Endothelial cell of umbilical vein (primary cell): ENCODE results near the gene RNLS. TPM values are rescaled to one million over a fixed set of nuclear protein-coding genes. Genes with fewer than 3 reads are reported as not detected.
A peak's percentile ranks its signal among the peaks of the same experiment; 100 is the strongest.

ENCODE experiments used
- BruUV-seq: library from RNA; stranded (reverse); fragments of 400-500 nt; replicated peaks from 2 replicates; lab custom pipeline; 2021; lab: Mats Ljungman, UMichigan
- CTCF ChIA-PET: fragments of 300-600, 350-600 bp; sonication (Branson Sonifier 250); formaldehyde crosslinking; loops from one replicate; lab custom pipeline; 2021; ENCODE audit warnings: antibody characterized with exemption, inconsistent platforms; lab: Charles Lee
- POLR2A ChIA-PET: fragments of 300-600, 350-600 bp; sonication (Branson Sonifier 250); formaldehyde crosslinking; loops from one replicate; lab custom pipeline; 2021; ENCODE audit warnings: antibody characterized with exemption, inconsistent platforms; lab: Charles Lee
- DNase-seq: peaks from one replicate; pipeline ENCODE4 v3.0.0-alpha.2; 2011; ENCODE audit warnings: low read depth, low spot score
- FAIRE-seq: peaks from 2 replicates; lab custom pipeline; 2011; peaks lifted over from hg19 to GRCh38; lab: Jason Lieb, UNC
- H2AFZ ChIP-seq: 2 replicates; pipeline ENCODE4 v1.6.0; 2012; ENCODE audit warnings: low read depth, low read length, control low read depth, inconsistent platforms
- H3K27ac ChIP-seq: 2 replicates; pipeline ENCODE4 v1.5.1; 2011; ENCODE audit warnings: low read depth, mild to moderate bottlenecking, control low read depth, low read length, moderate library complexity; ENCODE audit not compliant: insufficient read depth
- H3K27me3 ChIP-seq, 2 experiments: 2 replicates each; pipeline versions ENCODE4 v1.6.0 to v1.6.1; 2011; ENCODE audit warnings: low read length in 2 of 2, mixed read lengths in 1 of 2; ENCODE audit not compliant: control insufficient read depth in 2 of 2, insufficient read depth in 2 of 2
- H3K36me3 ChIP-seq, 2 experiments: 2 replicates in 1 of 2; 3 replicates in 1 of 2; pipeline ENCODE4 v1.5.1; 2011; ENCODE audit warnings: low read length in 2 of 2, mild to moderate bottlenecking in 1 of 2, moderate library complexity in 1 of 2; ENCODE audit not compliant: control insufficient read depth in 2 of 2, insufficient read depth in 2 of 2; ENCODE audit errors: extremely low read depth in 1 of 2
- H3K4me1 ChIP-seq: 3 replicates; pipeline ENCODE4 v1.5.1; 2011; ENCODE audit warnings: mild to moderate bottlenecking, low read length; ENCODE audit not compliant: control insufficient read depth, insufficient read depth; ENCODE audit errors: extremely low read depth
- H3K4me2 ChIP-seq: 2 replicates; pipeline ENCODE4 v1.6.1; 2011; ENCODE audit warnings: low read length, control low read depth, mixed read lengths; ENCODE audit not compliant: insufficient read depth
- H3K4me3 ChIP-seq, 3 experiments: fragments of 200-600 bp in 1 of 3; sonication (generic), shearing (Covaris generic) in 1 of 3; replicated peaks in 1 of 3; 2 replicates each; pipeline ENCODE4 v1.5.1; 2011 to 2016; ENCODE audit warnings: control low read depth in 3 of 3, low read length in 3 of 3, mild to moderate bottlenecking in 2 of 3, inconsistent platforms in 1 of 3, low read depth in 1 of 3, moderate library complexity in 1 of 3; ENCODE audit not compliant: insufficient read depth in 1 of 3
- H3K79me2 ChIP-seq: 2 replicates; pipeline ENCODE4 v1.6.0; 2012; ENCODE audit warnings: low read length, inconsistent platforms; ENCODE audit not compliant: control insufficient read depth, insufficient read depth
- H3K9ac ChIP-seq: replicated peaks from 2 replicates; pipeline ENCODE3; 2011; ENCODE audit warnings: low read length, control low read depth; ENCODE audit not compliant: insufficient read depth; ENCODE audit errors: extremely low read depth
- H3K9me1 ChIP-seq: replicated peaks from 3 replicates; pipeline ENCODE4 v1.6.0; 2011; ENCODE audit warnings: mild to moderate bottlenecking, low read length; ENCODE audit not compliant: control insufficient read depth, insufficient read depth; ENCODE audit errors: extremely low read depth
- H3K9me3 ChIP-seq: replicated peaks from 2 replicates; pipeline ENCODE4 v1.5.1; 2012; ENCODE audit warnings: low read length, inconsistent platforms; ENCODE audit not compliant: control insufficient read depth, insufficient read depth
- H4K20me1 ChIP-seq: replicated peaks from 2 replicates; pipeline ENCODE3; 2011; ENCODE audit warnings: mild to moderate bottlenecking, low read length; ENCODE audit not compliant: control insufficient read depth, insufficient read depth; ENCODE audit errors: extremely low read depth
- CTCF ChIP-seq, 2 donors: IDR thresholded peaks; 1 replicate in 1 of 2; 2 replicates in 1 of 2; pipeline ENCODE4 v1.5.1; 2011; ENCODE audit warnings: low read length in 2 of 2, mild to moderate bottlenecking in 2 of 2, moderate library complexity in 2 of 2, control low read depth in 1 of 2, inconsistent platforms in 1 of 2, low read depth in 1 of 2; ENCODE audit not compliant: insufficient read depth in 1 of 2; ENCODE audit errors: extremely low read depth in 1 of 2
- EZH2 ChIP-seq: IDR thresholded peaks from 2 replicates; pipeline ENCODE4 v1.6.1; 2012; ENCODE audit warnings: borderline replicate concordance, low read depth, mild to moderate bottlenecking, moderate library complexity, low read length, inconsistent platforms; ENCODE audit not compliant: severe bottlenecking
- FOS ChIP-seq: IDR thresholded peaks from 2 replicates; pipeline ENCODE4 v1.6.1; 2011; ENCODE audit warnings: mild to moderate bottlenecking, low read length, moderate library complexity, borderline replicate concordance; ENCODE audit not compliant: insufficient read depth
- GATA2 ChIP-seq: IDR thresholded peaks from 2 replicates; pipeline ENCODE4 v1.7.0; 2011; ENCODE audit warnings: low read depth, mild to moderate bottlenecking, moderate library complexity, mixed read lengths, low read length; ENCODE audit not compliant: insufficient read length, insufficient read depth
- JUN ChIP-seq: IDR thresholded peaks from 2 replicates; pipeline ENCODE4 v1.6.1; 2011; ENCODE audit warnings: borderline replicate concordance, low read depth; ENCODE audit not compliant: insufficient read length, insufficient read depth
- MYC ChIP-seq: IDR thresholded peaks from one replicate; pipeline ENCODE4 v1.6.1; 2011; ENCODE audit warnings: mild to moderate bottlenecking, low read depth, low read length
- POLR2A ChIP-seq: IDR thresholded peaks from 2 replicates; pipeline ENCODE4 v1.6.1; 2012; ENCODE audit warnings: low read depth, mild to moderate bottlenecking, control low read depth, low read length
- POLR2AphosphoS5 ChIP-seq: IDR thresholded peaks from 2 replicates; pipeline ENCODE4 v1.6.1; 2012; ENCODE audit warnings: low read depth, mild to moderate bottlenecking, control low read depth, low read length, moderate library complexity; ENCODE audit not compliant: insufficient read depth
- dilution Hi-C: fragments of 300-500 bp; cut with MboI; formaldehyde crosslinking; loops from one replicate; pipeline ENCODE4 v1.15.0; 2019; ENCODE audit warnings: low sequenced_read_pairs; ENCODE audit not compliant: extremely low pct_ligation_motif_present
- intact Hi-C: fragments of 100-400 bp; cut with micrococcal nuclease; formaldehyde crosslinking; loops from one replicate; pipeline ENCODE4 v1.10.0; 2022
- polyA plus RNA-seq, 4 experiments: library from polyadenylated mRNA; depleted of rRNA in 3 of 4; stranded (reverse) in 3 of 4; unstranded in 1 of 4; fragments of >200 nt; gene quantifications; 2 replicates each; pipeline versions ENCODE4 v1.2.1 to v1.2.3, GENCODE V29; 2011 to 2012; ENCODE audit warnings: missing spikeins in 1 of 4
- total RNA-seq: library from RNA; stranded (reverse); gene quantifications from 2 replicates; pipeline ENCODE4 v1.2.3, GENCODE V29; 2021
- TF ChIP-seq, protein P1 (sequence below): IDR thresholded peaks from 2 replicates; pipeline ENCODE4 v1.6.1; 2011; ENCODE audit not compliant: insufficient read depth, insufficient read length

Gene RNLS
- total and polyA plus RNA-seq, 2 donors (not counting 3 experiments of a cell fraction or from before 2014, with no cell fraction given) = 2.5 to 4.6 TPM

DNA sequence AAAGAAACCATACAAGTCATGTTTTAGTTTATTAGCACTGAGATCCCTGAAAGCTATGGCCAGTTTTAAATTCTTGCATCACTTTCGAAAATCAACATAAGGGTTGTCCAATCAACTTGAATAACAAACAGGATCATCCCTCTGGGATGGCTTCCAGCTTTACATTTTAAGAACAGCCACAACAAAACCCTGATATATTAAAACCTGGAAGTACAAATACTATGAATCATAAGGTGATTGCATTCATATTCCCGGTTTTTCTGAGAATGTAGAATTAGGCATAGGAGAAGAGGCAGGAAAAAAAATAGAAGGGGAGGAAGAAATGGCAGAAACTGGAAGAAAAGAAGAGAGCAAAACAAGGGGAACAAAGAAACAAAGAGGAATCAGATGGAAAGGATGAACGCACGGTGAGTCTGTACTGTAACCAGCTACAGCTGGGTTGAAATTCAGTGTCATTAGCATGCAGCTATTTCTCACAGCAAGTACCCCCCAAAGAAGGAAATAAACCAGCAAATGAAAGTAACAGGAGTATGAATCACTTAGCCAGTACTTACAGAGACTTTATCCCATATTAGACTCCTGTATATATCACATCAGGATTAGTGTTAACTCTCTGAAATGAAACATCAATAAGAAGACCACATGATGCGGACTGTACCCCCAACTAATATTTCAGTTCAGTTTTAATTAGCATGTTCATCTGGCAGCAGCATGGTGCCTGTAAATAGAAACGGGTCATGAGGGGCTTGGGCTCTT lies 301.3 kb downstream of the RNLS start:
- intact Hi-C loops = no loop called here

More for the DNA sequence above, 301.3 kb downstream of the RNLS start:
- Histone ChIP-seq H3K27ac (no peak overlapping the region), H3K9ac (no peak overlapping the region), H3K79me2 (no peaks in the 10 kb centered on the region), H2AFZ (peak overlapping the region; percentile 62), H3K4me1 (peaks cover 7% of the 10 kb centered on the region), H3K4me2 (no peak overlapping the region), H3K9me1 (no peaks in the 10 kb centered on the region), H3K36me3 (no peaks in the 10 kb centered on the region), H3K9me3 (no peaks in the 10 kb centered on the region), H3K27me3 (no peaks in the 10 kb centered on the region), H3K4me3 (no peak overlapping the region), H4K20me1 (no peaks in the 10 kb centered on the region)
- no TSS peak for BruUV-seq
- FAIRE-seq (no peak), DNase-seq (peak; percentile 19)
- TF ChIP-seq POLR2A (no peak), EZH2 (no peak), POLR2AphosphoS5 (no peak), MYC (no peak), GATA2 (no peak), JUN (no peak), CTCF (IDR thresholded peaks at IDR 0.05; ENCODE audit: extremely low read depth in 1 of 2, insufficient read depth in 1 of 2, low read depth in 1 of 2, low read length in 2 of 2) (no peak), FOS (no peak)
- TF ChIP-seq, protein P1, sequence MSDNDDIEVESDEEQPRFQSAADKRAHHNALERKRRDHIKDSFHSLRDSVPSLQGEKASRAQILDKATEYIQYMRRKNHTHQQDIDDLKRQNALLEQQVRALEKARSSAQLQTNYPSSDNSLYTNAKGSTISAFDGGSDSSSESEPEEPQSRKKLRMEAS = no peak
- ChIA-PET CTCF (no interaction called here), POLR2A (no interaction called here)
- dilution Hi-C loops = no loop called here
